NCI-H2171 treated with DMSO at 0.1 percent for 48 hours (cell line): ENCODE results near the gene TEX38.
"Not testable (repeated sequence)": the region's sequence is repeated elsewhere in the genome, so short reads cannot be mapped to it uniquely, and the experiment has no call there.

Source experiments
- DNase-seq: peaks from one replicate; lab custom pipeline; 2025; lab: John Stamatoyannopoulos, UW

Gene TEX38

GRCh38 chr1:46655848-46656247, 15.8 kb upstream of the TEX38 start:
- DNase-seq, result no peak

GRCh38 chr1:46656643-46657042, 15.0 kb upstream of the TEX38 start:
- no peak for DNase-seq

GRCh38 chr1:46657775-46658174, 13.9 kb upstream of the TEX38 start:
- no peak for DNase-seq

- no peak for DNase-seq
These were observed 12.3 kb upstream of the TEX38 start for GRCh38 chr1:46659307-46659870.

GRCh38 chr1:46660116-46660515, 11.5 kb upstream of the TEX38 start:
- DNase-seq, result not testable (repeated sequence)

- not testable (repeated sequence) for DNase-seq
These were observed 8.7 kb upstream of the TEX38 start for GRCh38 chr1:46662919-46663318.

- no peak for DNase-seq
These were observed 5.7 kb upstream of the TEX38 start for GRCh38 chr1:46665983-46666382.

GRCh38 chr1:46667782-46668760, 3.6 kb upstream of the TEX38 start, which contains the start of gene ATPAF1:
ATPAF1 (minus strand) TSS chr1:46668364; CDS start chr1:46668322, 42 bp downstream.
- DNase-seq, result peak; percentile 47

GRCh38 chr1:46670134-46670533, 1.5 kb upstream of the TEX38 start:
- DNase-seq, result no peak

GRCh38 chr1:46672696-46673095, 1.0 kb downstream of the TEX38 start:
- no peak for DNase-seq

GRCh38 chr1:46673749-46674182, 2.1 kb downstream of the TEX38 start:
- DNase-seq, result no peak

- DNase-seq, result no peak
These were observed 4.1 kb downstream of the TEX38 start for GRCh38 chr1:46675549-46676314.

GRCh38 chr1:46676531-46676930, 4.9 kb downstream of the TEX38 start:
- DNase-seq, result no peak

- DNase-seq, result no peak
These were observed 5.7 kb downstream of the TEX38 start for GRCh38 chr1:46677339-46677738.

GRCh38 chr1:46679789-46680573, 8.3 kb downstream of the TEX38 start:
- DNase-seq, result no peak

- no peak for DNase-seq
These were observed 9.8 kb downstream of the TEX38 start for GRCh38 chr1:46681333-46682034.

GRCh38 chr1:46682064-46682463, 10.4 kb downstream of the TEX38 start:
- no peak for DNase-seq

GRCh38 chr1:46684670-46685069, 13.0 kb downstream of the TEX38 start:
- no peak for DNase-seq

- DNase-seq, result no peak
These were observed 14.6 kb downstream of the TEX38 start for GRCh38 chr1:46686255-46686654.

GRCh38 chr1:46687093-46687659, 15.5 kb downstream of the TEX38 start:
- DNase-seq, result no peak
